GM18507 (cell line): ENCODE measurements around the gene PLXNA4.

Source experiments
- DNase-seq: peaks from one replicate; pipeline ENCODE4 v3.0.0; 2011; ENCODE audit warnings: low read depth; ENCODE audit not compliant: insufficient read length; ENCODE audit errors: extremely low spot score
- FAIRE-seq: peaks from 2 replicates; lab custom pipeline; 2011; peaks lifted over from hg19 to GRCh38; lab: Jason Lieb, UNC

Gene PLXNA4

DNA sequence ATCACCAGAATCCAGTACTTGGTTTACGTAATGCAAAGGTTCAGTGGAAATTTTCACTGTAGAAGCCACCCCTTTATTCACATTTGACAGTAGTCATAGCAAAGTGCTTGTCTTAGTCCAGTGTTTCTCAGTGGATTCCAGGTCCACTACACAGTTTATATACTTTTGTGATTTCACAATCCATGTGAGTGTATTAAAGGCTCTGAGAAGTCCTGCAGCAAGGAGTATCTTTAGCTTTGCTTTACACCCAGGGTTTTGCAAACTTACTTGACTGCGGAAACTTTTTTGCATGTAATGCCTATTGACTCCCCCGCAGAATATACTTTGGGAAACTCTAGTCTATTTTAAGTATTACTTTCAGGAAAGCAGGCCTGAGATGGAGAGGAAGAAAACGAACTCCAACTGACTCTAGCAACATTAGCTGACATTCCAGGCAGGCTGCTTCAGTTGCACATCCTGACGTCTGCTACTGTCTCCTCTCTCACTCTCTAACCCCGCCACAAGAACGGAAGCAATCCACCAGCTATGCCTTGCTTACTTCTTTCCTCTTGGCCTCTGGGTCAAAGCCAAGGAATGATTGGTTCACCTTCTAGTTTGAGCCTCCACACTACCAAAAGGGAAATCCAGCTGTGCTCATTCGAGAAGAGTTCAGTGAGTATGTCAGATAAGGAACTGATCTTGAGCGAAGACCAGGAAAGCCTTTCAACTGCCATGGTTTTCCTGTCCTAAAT is 6.2 kb downstream of the PLXNA4 start:
- DNase-seq (no peak), FAIRE-seq (no peak)

DNA sequence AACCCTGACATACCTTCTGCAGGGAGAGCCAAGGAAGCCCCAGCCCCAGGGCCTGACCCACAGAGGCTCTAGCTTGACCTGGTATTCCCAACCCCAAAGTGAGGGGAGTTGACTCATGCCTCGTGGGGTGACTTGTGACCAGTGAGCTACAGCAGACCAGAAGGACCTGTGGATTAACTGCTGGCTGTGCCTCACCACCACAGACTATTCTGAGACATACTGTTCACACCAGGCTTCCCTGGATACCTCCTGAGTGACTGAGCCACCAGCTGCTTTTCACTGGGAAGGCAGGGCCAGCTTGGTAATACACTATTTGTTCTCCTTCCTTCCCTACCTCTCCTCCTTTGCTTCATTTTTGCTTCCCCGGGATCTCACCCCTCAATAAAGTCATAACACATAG is 7.3 kb downstream of the PLXNA4 start:
- DNase-seq (no peak), FAIRE-seq (no peak)

GRCh38 chr7:132565885-132566284 is 10.4 kb downstream of the PLXNA4 start:
- FAIRE-seq (no peak), DNase-seq (no peak)

- FAIRE-seq: no peak
Observed at GRCh38 chr7:132565441-132565840, 10.8 kb downstream of the PLXNA4 start.

GRCh38 chr7:132564849-132565248 is 11.4 kb downstream of the PLXNA4 start:
- DNase-seq (no peak), FAIRE-seq (no peak)

More at GRCh38 chr7:132565441-132565840, 10.8 kb downstream of the PLXNA4 start:
- no peak for DNase-seq

- no peak for DNase-seq
- FAIRE-seq: no peak
Observed at GRCh38 chr7:132564090-132564489, 12.2 kb downstream of the PLXNA4 start.

GRCh38 chr7:132562690-132563089 is 13.6 kb downstream of the PLXNA4 start:
- no peak for FAIRE-seq
- DNase-seq: no peak

DNA sequence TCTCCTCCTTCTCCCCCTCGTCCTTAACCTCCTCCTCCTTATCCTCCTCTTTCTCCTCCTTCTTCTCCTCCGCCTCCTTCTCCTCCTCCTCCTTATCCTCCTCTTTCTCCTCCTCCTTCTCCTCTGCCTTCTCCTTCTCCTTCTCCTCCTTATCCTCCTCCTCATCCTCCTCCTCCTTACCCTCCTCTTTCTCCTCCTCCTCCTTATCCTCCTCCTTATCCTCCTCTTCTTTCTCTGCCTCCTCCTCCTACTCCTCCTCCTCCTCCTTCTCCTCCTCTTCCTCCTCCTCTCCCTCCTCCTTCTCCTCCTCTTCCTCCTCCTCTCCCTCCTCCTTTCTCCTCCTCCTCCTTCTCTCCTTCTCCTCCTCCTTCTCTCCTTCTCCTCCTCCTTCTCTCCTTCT is 14.5 kb downstream of the PLXNA4 start:
- FAIRE-seq: no peak
- no peak for DNase-seq

DNA sequence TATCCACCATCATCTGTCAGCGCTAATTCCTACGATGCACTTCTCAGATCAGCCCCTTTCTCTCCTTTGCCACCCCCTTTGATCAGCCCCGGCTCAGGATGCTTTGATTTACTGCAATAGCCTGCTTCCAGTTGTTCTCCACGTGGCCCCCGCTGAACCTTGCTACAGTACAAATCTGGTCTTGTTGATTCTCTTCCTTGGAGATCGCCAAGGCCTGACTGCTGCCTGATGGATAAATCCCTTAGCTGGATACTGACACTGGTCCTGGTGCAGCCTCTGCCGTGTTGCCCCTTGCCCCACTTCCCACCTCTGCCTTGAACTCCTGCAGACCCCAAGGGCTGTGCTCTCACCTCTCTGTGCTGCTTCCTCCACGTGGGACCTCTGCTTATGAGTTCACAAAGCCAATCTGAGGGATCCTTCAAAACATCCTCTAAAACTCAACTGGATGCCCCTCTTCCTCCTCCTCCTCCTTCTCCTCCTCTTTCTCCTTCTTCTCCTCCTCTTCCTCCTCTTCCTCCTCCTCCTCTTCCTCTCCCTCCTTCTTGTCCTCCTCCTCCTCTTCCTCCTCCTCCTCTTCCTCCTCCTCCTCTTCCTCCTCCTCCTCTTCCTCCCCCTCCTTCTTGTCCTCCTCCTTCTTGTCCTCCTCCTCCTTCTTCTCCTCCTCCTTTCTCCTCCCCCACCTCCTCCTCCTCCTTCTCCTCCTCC is 15.3 kb downstream of the PLXNA4 start:
- DNase-seq (no peak), FAIRE-seq (no peak)

DNA sequence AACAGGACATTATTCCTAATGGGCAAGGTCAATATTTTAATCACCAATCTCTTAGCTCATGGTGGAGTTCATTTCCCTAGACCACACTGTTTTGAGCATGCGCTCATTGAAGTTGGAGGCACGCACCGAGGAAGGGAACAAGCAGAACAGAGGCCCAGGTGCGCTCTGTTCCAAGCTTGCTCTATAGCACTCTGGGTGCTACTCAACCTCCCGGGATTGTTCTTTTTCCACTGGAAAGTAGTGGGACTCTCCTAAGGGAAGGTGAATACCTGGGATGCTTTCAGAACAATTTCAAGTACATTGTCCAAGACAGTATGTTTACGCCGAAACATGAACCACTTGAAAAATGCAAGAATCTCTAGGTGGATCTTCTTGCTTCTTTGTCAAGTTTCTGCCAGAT is 16.2 kb downstream of the PLXNA4 start:
- FAIRE-seq: no peak
- DNase-seq: no peak

DNA sequence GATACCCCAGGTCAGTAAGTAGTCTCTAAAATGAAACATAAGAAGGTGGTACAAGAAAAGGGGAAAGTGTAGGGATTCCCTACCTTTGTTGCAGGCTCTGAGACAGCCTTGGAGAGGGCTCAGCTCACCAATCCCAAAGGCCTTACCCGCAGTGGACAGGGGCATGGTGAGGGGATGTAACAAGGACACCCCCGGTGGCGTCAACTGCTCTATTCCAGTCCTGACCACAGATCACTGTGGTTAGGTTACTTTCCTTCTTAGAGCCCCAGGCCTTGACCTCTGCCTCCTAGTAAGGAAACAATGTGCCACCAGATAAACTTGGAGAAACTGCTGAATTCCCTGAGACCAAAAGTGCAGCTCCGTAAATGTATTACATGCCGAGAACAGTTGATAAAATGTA is 17.5 kb downstream of the PLXNA4 start:
- DNase-seq (no peak), FAIRE-seq (no peak)

- DNase-seq (no peak), FAIRE-seq (no peak)
Observed at GRCh38 chr7:132557489-132558044, 18.7 kb downstream of the PLXNA4 start.

GRCh38 chr7:132554446-132554845 is 21.8 kb downstream of the PLXNA4 start:
- DNase-seq (no peak), FAIRE-seq (no peak)

GRCh38 chr7:132553031-132553430 is 23.2 kb downstream of the PLXNA4 start:
- FAIRE-seq (no peak), DNase-seq (no peak)

DNA sequence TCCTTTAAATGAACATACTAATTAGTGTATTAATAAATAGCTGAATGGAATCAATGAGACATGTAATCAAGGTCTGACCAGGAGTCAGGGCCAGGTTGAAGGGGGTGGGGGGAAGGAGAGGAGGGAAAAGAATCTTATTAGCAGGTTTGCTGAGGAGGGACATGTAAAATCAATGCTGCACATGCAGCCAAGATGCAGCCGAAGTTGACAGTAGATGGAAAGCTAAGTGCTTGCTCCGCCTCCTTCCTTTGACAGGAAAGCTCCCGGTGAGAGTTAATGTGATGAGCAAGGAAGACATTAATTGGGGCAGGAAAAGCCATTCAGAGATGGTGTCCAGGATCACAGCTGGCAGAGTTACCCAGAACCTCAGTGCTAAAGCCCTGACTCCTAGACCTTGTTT is 24.4 kb downstream of the PLXNA4 start:
- DNase-seq (no peak), FAIRE-seq (no peak)

- no peak for DNase-seq
- no peak for FAIRE-seq
Observed at GRCh38 chr7:132551439-132551838, 24.8 kb downstream of the PLXNA4 start.

GRCh38 chr7:132548489-132549078 is 27.7 kb downstream of the PLXNA4 start:
- no peak for FAIRE-seq

GRCh38 chr7:132547821-132548220 is 28.4 kb downstream of the PLXNA4 start:
- FAIRE-seq: no peak
- DNase-seq: no peak

More at GRCh38 chr7:132548489-132549078, 27.7 kb downstream of the PLXNA4 start:
- no peak for DNase-seq

DNA sequence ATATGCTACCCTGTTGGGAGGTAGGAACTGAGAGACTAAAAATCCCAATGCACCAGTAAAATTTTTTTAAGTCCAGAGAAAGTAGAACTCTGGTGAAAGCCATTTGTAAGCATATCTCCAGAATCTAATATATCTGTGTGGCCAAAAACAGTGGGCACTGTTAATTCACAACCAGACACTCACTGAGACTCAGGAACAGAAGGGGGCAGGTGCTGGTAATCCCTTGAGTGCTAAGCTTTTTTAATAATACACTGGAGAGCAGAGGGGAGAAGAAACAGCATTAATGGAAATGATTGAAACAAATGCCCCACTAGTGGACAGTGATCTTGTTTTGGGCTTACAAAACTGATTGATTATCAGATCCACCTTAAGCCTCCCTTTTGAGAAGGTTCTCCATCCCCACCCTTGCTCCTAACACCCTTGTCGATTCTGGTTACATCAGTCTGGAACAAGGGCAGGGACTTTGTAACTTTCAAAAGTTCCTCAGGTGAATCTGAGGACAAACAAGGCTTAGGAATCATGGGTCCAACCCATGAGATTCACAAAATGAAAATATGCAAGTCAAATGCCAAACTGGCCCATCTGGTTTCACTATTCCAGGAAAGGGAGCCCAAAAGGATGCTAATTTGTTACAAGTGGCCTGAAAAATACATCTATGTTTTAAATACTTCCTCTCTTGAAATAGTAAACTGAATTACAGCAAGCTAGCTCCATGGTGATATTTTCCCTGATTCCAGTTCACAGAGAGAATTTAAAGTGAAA is 29.7 kb downstream of the PLXNA4 start:
- no peak for DNase-seq
- FAIRE-seq: no peak

GRCh38 chr7:132545756-132546155 is 30.5 kb downstream of the PLXNA4 start:
- FAIRE-seq (no peak), DNase-seq (no peak)
